GM23338 (cell line): ENCODE results near the gene ERC1. TPM values are rescaled to one million over a fixed set of nuclear protein-coding genes. Genes with fewer than 3 reads are reported as not detected.

ENCODE experiments used
- ATAC-seq: fragments of 200-7000 bp; cut with Tn5 transposase; 3 replicates; pipeline ENCODE4 v1.9.1; 2020
- DNase-seq: peaks from one replicate; pipeline ENCODE4 v3.0.0-alpha.2; 2015; ENCODE audit warnings: low spot score
- H2AFZ ChIP-seq: fragments of 200-600 bp; sonication (generic); 2 replicates; pipeline ENCODE4 v1.8.0; 2016; ENCODE audit warnings: antibody characterized with exemption, mild to moderate bottlenecking, moderate library complexity
- H3F3A ChIP-seq: fragments of 200-600 bp; sonication (generic); replicated peaks from 2 replicates; pipeline ENCODE4 v1.8.0; 2017; ENCODE audit warnings: antibody characterized with exemption, mixed run types, low read depth
- H3K27ac ChIP-seq: fragments of 200-600 bp; sonication (generic); 2 replicates; pipeline ENCODE4 v1.6.1; 2016; ENCODE audit warnings: low read depth
- H3K27me3 ChIP-seq: fragments of 200-600 bp; sonication (generic); 2 replicates; pipeline ENCODE4 v1.8.0; 2016; ENCODE audit warnings: mild to moderate bottlenecking, mixed run types, moderate library complexity; ENCODE audit not compliant: insufficient read depth
- H3K36me3 ChIP-seq: fragments of 200-600 bp; sonication (generic); 2 replicates; pipeline ENCODE4 v1.8.0; 2016; ENCODE audit warnings: mild to moderate bottlenecking; ENCODE audit not compliant: insufficient read depth
- H3K4me1 ChIP-seq: fragments of 200-600 bp; sonication (generic); 2 replicates; pipeline ENCODE4 v1.8.0; 2016; ENCODE audit warnings: mild to moderate bottlenecking, moderate library complexity; ENCODE audit not compliant: insufficient read depth
- H3K4me2 ChIP-seq: fragments of 200-600 bp; sonication (generic); 2 replicates; pipeline ENCODE4 v1.7.1; 2017; ENCODE audit warnings: mixed run types
- H3K4me3 ChIP-seq: fragments of 200-600 bp; sonication (generic); 2 replicates; pipeline ENCODE4 v1.6.1; 2016; ENCODE audit warnings: mixed run types
- H3K79me2 ChIP-seq: fragments of 200-600 bp; sonication (generic); replicated peaks from 2 replicates; pipeline ENCODE4 v1.8.0; 2017; ENCODE audit warnings: mild to moderate bottlenecking; ENCODE audit not compliant: insufficient read depth
- H3K9me2 ChIP-seq: fragments of 200-600 bp; sonication (generic); 2 replicates; pipeline ENCODE4 v1.8.0; 2017; ENCODE audit not compliant: insufficient read depth
- H4K20me1 ChIP-seq: fragments of 200-600 bp; sonication (generic); replicated peaks from 2 replicates; pipeline ENCODE4 v1.8.0; 2017; ENCODE audit warnings: mild to moderate bottlenecking; ENCODE audit not compliant: insufficient read depth
- H3K27ac Mint-ChIP-seq: 2 replicates; pipeline ENCODE4 v1.8.0; 2020; ENCODE audit warnings: inconsistent platforms, mild to moderate bottlenecking, moderate library complexity, mixed read lengths
- H3K27me3 Mint-ChIP-seq: 3 replicates; pipeline ENCODE4 v1.8.0; 2022; ENCODE audit warnings: low read depth, mild to moderate bottlenecking, moderate library complexity, mixed read lengths, inconsistent platforms; ENCODE audit not compliant: insufficient read depth, poor library complexity
- H3K36me3 Mint-ChIP-seq: 3 replicates; pipeline ENCODE4 v1.8.0; 2021; ENCODE audit warnings: low read depth, mild to moderate bottlenecking, inconsistent platforms, moderate library complexity, mixed read lengths
- H3K4me1 Mint-ChIP-seq: 3 replicates; pipeline ENCODE4 v1.8.0; 2020; ENCODE audit warnings: mild to moderate bottlenecking, inconsistent platforms, mixed read lengths
- H3K4me3 Mint-ChIP-seq: 3 replicates; pipeline ENCODE4 v1.8.0; 2021; ENCODE audit warnings: moderate library complexity, mild to moderate bottlenecking, inconsistent platforms, mixed read lengths
- H3K9me3 Mint-ChIP-seq: 3 replicates; pipeline ENCODE4 v1.8.0; 2020; ENCODE audit warnings: moderate library complexity, mild to moderate bottlenecking, inconsistent platforms, mixed read lengths
- CREB1 ChIP-seq: fragments of 250-450 bp; sonication (Bioruptor Pico); IDR thresholded peaks from 2 replicates; pipeline ENCODE4 v1.5.0; 2020; ENCODE audit warnings: low read depth, mild to moderate bottlenecking, moderate library complexity
- EZH2 ChIP-seq: fragments of 200-600 bp; sonication (generic); IDR thresholded peaks from one replicate; pipeline ENCODE4 v1.8.0; 2017; ENCODE audit warnings: antibody characterized with exemption, mild to moderate bottlenecking, low read depth; ENCODE audit not compliant: unreplicated experiment
- EZH2phosphoT487 ChIP-seq: fragments of 200-600 bp; sonication (generic); IDR thresholded peaks from one replicate; pipeline ENCODE4 v1.8.1; 2018; ENCODE audit warnings: antibody characterized with exemption; ENCODE audit not compliant: unreplicated experiment
- JUNB ChIP-seq: IDR thresholded peaks from one replicate; pipeline ENCODE4 v1.6.1; 2016; ENCODE audit warnings: antibody characterized with exemption; ENCODE audit not compliant: unreplicated experiment
- NANOG ChIP-seq: IDR thresholded peaks from 2 replicates; pipeline ENCODE4 v1.6.1; 2016; ENCODE audit warnings: antibody characterized with exemption, borderline replicate concordance
- POLR2AphosphoS5 ChIP-seq: IDR thresholded peaks from 2 replicates; pipeline ENCODE4 v1.6.1; 2016; ENCODE audit warnings: antibody characterized with exemption, low read depth
- STAT1 ChIP-seq: IDR thresholded peaks from one replicate; pipeline ENCODE4 v1.6.1; 2016; ENCODE audit warnings: antibody characterized with exemption; ENCODE audit not compliant: unreplicated experiment
- ZNF114 ChIP-seq: fragments of 250-450 bp; sonication (Bioruptor Pico); IDR thresholded peaks from 2 replicates; pipeline ENCODE4 v1.5.0; 2020; ENCODE audit warnings: mild to moderate bottlenecking, moderate library complexity
- ZNF331 ChIP-seq: fragments of 250-450 bp; sonication (Bioruptor Pico); IDR thresholded peaks from 2 replicates; pipeline ENCODE4 v1.5.0; 2020; ENCODE audit warnings: low read depth, mild to moderate bottlenecking, moderate library complexity
- ZNF462 ChIP-seq: fragments of 250-450 bp; sonication (Bioruptor Pico); IDR thresholded peaks from 2 replicates; pipeline ENCODE4 v1.5.0; 2020; ENCODE audit warnings: mild to moderate bottlenecking, moderate library complexity
- polyA plus RNA-seq: library from polyadenylated mRNA; unstranded; fragments of >200 nt; fragmentation: Nextera tagmentation; extraction: Ambion mirVana; gene quantifications from 2 replicates; pipeline ENCODE4 v1.2.1, GENCODE V29; 2016
- total RNA-seq: library from RNA; depleted of rRNA; stranded (reverse); fragments of >200 nt; shearing (Covaris generic); gene quantifications from 2 replicates; pipeline ENCODE4 v1.2.3, GENCODE V29; 2014
- TF ChIP-seq, protein P1 (sequence below): IDR thresholded peaks from 2 replicates; pipeline ENCODE4 v1.6.1; 2016; ENCODE audit warnings: antibody characterized with exemption
- TF ChIP-seq, protein P2 (sequence below): IDR thresholded peaks from one replicate; pipeline ENCODE4 v1.6.1; 2018; ENCODE audit warnings: antibody characterized with exemption; ENCODE audit not compliant: unreplicated experiment
- TF ChIP-seq, protein P3 (sequence below), 2 experiments: fragments of 200-600 bp in 1 of 2; sonication (generic) in 1 of 2; conservative IDR thresholded peaks; 2 replicates each; pipeline versions ENCODE4 v1.5.1 to v1.6.1; 2016 to 2017; ENCODE audit warnings: antibody characterized with exemption in 2 of 2, low read depth in 2 of 2, mild to moderate bottlenecking in 2 of 2, moderate library complexity in 1 of 2

Gene ERC1
- total and polyA plus RNA-seq, 2 experiments from 2014 or later = 28.1 to 35.3 TPM

DNA sequence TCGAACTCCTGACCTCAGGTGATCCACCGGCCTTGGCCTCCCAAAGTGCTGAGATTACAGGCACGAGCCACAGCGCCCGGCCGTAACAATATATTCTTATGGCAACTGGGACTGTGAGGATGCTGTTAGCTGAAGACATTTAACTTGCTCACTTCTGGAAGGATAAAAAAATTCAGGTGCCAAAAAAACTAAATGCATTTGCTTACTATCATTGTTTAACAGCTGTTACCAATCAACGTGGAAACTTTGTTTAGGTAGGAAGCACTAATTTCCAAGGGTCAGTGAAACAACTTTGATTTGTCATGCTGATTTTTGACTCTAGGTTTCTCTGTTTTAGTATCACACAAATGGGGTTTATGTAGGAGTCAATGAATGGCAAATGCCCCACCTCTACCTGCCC lies 297.3 kb downstream of the ERC1 start:
- H3K27me3 Mint-ChIP-seq = peaks cover 1% of the 10 kb centered on the region
- Histone ChIP-seq H3K4me2 (no peak overlapping the region), H3K4me3 (no peak overlapping the region), H3F3A (no peaks in the 10 kb centered on the region), H3K36me3 (no peaks in the 10 kb centered on the region), H2AFZ (no peak overlapping the region), H3K79me2 (no peaks in the 10 kb centered on the region), H3K27me3 (no peaks in the 10 kb centered on the region), H3K27ac (no peak overlapping the region), H3K4me1 (no peaks in the 10 kb centered on the region), H3K9me2 (no peaks in the 10 kb centered on the region), H4K20me1 (no peaks in the 10 kb centered on the region)
- TF ChIP-seq, protein P1, sequence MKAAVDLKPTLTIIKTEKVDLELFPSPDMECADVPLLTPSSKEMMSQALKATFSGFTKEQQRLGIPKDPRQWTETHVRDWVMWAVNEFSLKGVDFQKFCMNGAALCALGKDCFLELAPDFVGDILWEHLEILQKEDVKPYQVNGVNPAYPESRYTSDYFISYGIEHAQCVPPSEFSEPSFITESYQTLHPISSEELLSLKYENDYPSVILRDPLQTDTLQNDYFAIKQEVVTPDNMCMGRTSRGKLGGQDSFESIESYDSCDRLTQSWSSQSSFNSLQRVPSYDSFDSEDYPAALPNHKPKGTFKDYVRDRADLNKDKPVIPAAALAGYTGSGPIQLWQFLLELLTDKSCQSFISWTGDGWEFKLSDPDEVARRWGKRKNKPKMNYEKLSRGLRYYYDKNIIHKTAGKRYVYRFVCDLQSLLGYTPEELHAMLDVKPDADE = no peak
- no peak for TF ChIP-seq ZNF114 (CRISPR knock-in tag)
- TF ChIP-seq STAT1 = no peak
- TF ChIP-seq, protein P2, sequence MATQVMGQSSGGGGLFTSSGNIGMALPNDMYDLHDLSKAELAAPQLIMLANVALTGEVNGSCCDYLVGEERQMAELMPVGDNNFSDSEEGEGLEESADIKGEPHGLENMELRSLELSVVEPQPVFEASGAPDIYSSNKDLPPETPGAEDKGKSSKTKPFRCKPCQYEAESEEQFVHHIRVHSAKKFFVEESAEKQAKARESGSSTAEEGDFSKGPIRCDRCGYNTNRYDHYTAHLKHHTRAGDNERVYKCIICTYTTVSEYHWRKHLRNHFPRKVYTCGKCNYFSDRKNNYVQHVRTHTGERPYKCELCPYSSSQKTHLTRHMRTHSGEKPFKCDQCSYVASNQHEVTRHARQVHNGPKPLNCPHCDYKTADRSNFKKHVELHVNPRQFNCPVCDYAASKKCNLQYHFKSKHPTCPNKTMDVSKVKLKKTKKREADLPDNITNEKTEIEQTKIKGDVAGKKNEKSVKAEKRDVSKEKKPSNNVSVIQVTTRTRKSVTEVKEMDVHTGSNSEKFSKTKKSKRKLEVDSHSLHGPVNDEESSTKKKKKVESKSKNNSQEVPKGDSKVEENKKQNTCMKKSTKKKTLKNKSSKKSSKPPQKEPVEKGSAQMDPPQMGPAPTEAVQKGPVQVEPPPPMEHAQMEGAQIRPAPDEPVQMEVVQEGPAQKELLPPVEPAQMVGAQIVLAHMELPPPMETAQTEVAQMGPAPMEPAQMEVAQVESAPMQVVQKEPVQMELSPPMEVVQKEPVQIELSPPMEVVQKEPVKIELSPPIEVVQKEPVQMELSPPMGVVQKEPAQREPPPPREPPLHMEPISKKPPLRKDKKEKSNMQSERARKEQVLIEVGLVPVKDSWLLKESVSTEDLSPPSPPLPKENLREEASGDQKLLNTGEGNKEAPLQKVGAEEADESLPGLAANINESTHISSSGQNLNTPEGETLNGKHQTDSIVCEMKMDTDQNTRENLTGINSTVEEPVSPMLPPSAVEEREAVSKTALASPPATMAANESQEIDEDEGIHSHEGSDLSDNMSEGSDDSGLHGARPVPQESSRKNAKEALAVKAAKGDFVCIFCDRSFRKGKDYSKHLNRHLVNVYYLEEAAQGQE = no peak
- no peak for TF ChIP-seq ZNF462 (CRISPR knock-in tag)
- TF ChIP-seq CREB1 (CRISPR knock-in tag) = no peak
- no peak for TF ChIP-seq EZH2phosphoT487
- no peak for TF ChIP-seq ZNF331 (CRISPR knock-in tag)
- TF ChIP-seq, protein P3, sequence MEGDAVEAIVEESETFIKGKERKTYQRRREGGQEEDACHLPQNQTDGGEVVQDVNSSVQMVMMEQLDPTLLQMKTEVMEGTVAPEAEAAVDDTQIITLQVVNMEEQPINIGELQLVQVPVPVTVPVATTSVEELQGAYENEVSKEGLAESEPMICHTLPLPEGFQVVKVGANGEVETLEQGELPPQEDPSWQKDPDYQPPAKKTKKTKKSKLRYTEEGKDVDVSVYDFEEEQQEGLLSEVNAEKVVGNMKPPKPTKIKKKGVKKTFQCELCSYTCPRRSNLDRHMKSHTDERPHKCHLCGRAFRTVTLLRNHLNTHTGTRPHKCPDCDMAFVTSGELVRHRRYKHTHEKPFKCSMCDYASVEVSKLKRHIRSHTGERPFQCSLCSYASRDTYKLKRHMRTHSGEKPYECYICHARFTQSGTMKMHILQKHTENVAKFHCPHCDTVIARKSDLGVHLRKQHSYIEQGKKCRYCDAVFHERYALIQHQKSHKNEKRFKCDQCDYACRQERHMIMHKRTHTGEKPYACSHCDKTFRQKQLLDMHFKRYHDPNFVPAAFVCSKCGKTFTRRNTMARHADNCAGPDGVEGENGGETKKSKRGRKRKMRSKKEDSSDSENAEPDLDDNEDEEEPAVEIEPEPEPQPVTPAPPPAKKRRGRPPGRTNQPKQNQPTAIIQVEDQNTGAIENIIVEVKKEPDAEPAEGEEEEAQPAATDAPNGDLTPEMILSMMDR (conservative IDR thresholded peaks at IDR 0.05; ENCODE audit: low read depth in 2 of 2) = no peak
- no peak for TF ChIP-seq NANOG
- TF ChIP-seq POLR2AphosphoS5 = no peak
- no peak for TF ChIP-seq JUNB
- TF ChIP-seq EZH2 = no peak
- H3K4me3 Mint-ChIP-seq = no peak overlapping the region
- ATAC-seq (no peak), DNase-seq (no peak)
- H3K36me3 Mint-ChIP-seq = peaks cover 7% of the 10 kb centered on the region; the same call in 2 of the 3 replicates
- H3K9me3 Mint-ChIP-seq = no peaks in the 10 kb centered on the region
- no peak overlapping the region for H3K27ac Mint-ChIP-seq
- H3K4me1 Mint-ChIP-seq = peaks cover 1% of the 10 kb centered on the region; the same call in 2 of the 3 replicates
